Neural progenitor cell (in vitro differentiated cells): Measurements from ENCODE around the gene PRSS8.

Experiments used
- CTCF ChIP-seq: fragments of 200-600 bp; sonication (generic); IDR thresholded peaks from 2 replicates; pipeline ENCODE4 v1.5.1; 2017; ENCODE audit warnings: antibody characterized with exemption, mild to moderate bottlenecking
- EZH2 ChIP-seq: fragments of 200-600 bp; sonication (generic); IDR thresholded peaks from 2 replicates; pipeline ENCODE4 v1.6.1; 2017; ENCODE audit warnings: antibody characterized with exemption, mild to moderate bottlenecking, moderate library complexity
- EZH2phosphoT487 ChIP-seq: fragments of 200-600 bp; sonication (generic); IDR thresholded peaks from 2 replicates; pipeline ENCODE4 v1.6.1; 2017; ENCODE audit warnings: antibody characterized with exemption

GRCh38 chr16:31087481-31087880 is 48.0 kb downstream of the PRSS8 start:
- TF ChIP-seq CTCF (no peak), EZH2 (no peak), EZH2phosphoT487 (no peak)
